Coronary artery (tissue), 2 donors: Measurements from ENCODE around the gene LCN2.

ENCODE experiments used
- DNase-seq: peaks from one replicate; pipeline ENCODE4 v3.0.0-alpha.2; 2017; ENCODE audit warnings: low spot score
- H3K27ac ChIP-seq, 2 donors: fragments of 200-600 bp; sonication (generic); one replicate each; pipeline ENCODE4 v1.5.1; 2016 to 2019
- H3K4me3 ChIP-seq: fragments of 200-600 bp; sonication (generic); 2 replicates; pipeline ENCODE4 v1.5.1; 2016; ENCODE audit warnings: mild to moderate bottlenecking, moderate library complexity
- CTCF ChIP-seq: fragments of 200-600 bp; sonication (generic); IDR thresholded peaks from one replicate; pipeline ENCODE4 v1.5.1; 2019; ENCODE audit warnings: antibody characterized with exemption

Gene LCN2

GRCh38 chr9:128201441-128202369, 52.5 kb downstream of the LCN2 start:
- no peak overlapping the region for H3K4me3 ChIP-seq
- no peak overlapping the region for H3K27ac ChIP-seq
- no peak for TF ChIP-seq CTCF
- DNase-seq, result no peak

GRCh38 chr9:128202648-128203023, 53.4 kb downstream of the LCN2 start:
- no peak for DNase-seq
- Histone ChIP-seq H3K27ac (no peak overlapping the region), H3K4me3 (peak overlapping the region; percentile 72)
- TF ChIP-seq CTCF, result no peak
